Upper lobe of left lung (tissue), 6 donors: ENCODE measurements around the gene DIRAS1. TPM values are rescaled to one million over a fixed set of nuclear protein-coding genes. Genes with fewer than 3 reads are reported as not detected.
"Not testable (repeated sequence)": the region's sequence is repeated elsewhere in the genome, so short reads cannot be mapped to it uniquely, and the experiment has no call there.

Source experiments
- ATAC-seq, 2 donors: fragments of 200-7000 bp; cut with Tn5 transposase; one replicate each; pipeline ENCODE4 v1.9.1; 2022; ENCODE audit warnings: mild to moderate bottlenecking in 2 of 2, moderate library complexity in 2 of 2; ENCODE audit not compliant: low FRiP score in 2 of 2
- DNase-seq, 2 donors: peaks; one replicate each; pipeline ENCODE4 v3.0.0-alpha.2; 2019 to 2020
- H3K27ac ChIP-seq, 4 donors: fragments of 200-600 bp; sonication (generic); one replicate each; pipeline ENCODE4 v1.5.1; 2016 to 2019
- H3K27me3 ChIP-seq, 4 donors: fragments of 200-600 bp; sonication (generic); one replicate each; pipeline ENCODE4 v1.5.1; 2017 to 2019
- H3K36me3 ChIP-seq, 4 donors: fragments of 200-600 bp; sonication (generic); one replicate each; pipeline ENCODE4 v1.5.1; 2016 to 2019
- H3K4me1 ChIP-seq, 4 donors: fragments of 200-600 bp; sonication (generic); one replicate each; pipeline ENCODE4 v1.5.1; 2018 to 2019
- H3K4me3 ChIP-seq, 4 donors: fragments of 200-600 bp; sonication (generic); one replicate each; pipeline ENCODE4 v1.5.1; 2017 to 2019; ENCODE audit warnings: mild to moderate bottlenecking in 2 of 4, moderate library complexity in 1 of 4
- H3K9me3 ChIP-seq, 4 donors: fragments of 200-600 bp; sonication (generic); one replicate each; pipeline ENCODE4 v1.5.1; 2018 to 2019
- CTCF ChIP-seq, 6 experiments: fragments of 450-650 bp in 4 of 6; fragments of 200-600 bp in 2 of 6; sonication (generic) in 2 of 6; IDR thresholded peaks; one replicate each; pipeline ENCODE4 v1.5.1; 2016 to 2019; ENCODE audit warnings: antibody characterized with exemption in 6 of 6
- EP300 ChIP-seq, 4 donors: sonication (generic); formaldehyde crosslinking; IDR thresholded peaks; one replicate each; pipeline ENCODE4 v1.5.1; 2017; ENCODE audit warnings: antibody characterized with exemption in 4 of 4, control low read depth in 2 of 4
- POLR2A ChIP-seq, 4 donors: fragments of 450-650 bp; IDR thresholded peaks; one replicate each; pipeline ENCODE4 v1.5.1; 2016 to 2017; ENCODE audit warnings: antibody characterized with exemption in 4 of 4, mild to moderate bottlenecking in 2 of 4
- POLR2AphosphoS5 ChIP-seq, 2 donors: sonication (generic); formaldehyde crosslinking; IDR thresholded peaks; one replicate each; pipeline ENCODE4 v1.5.1; 2017; ENCODE audit warnings: antibody characterized with exemption in 2 of 2
- WGBS, 2 donors: methylation state at CpG; one replicate each; pipeline ENCODE4 v1.1.5; 2017 to 2018; 5-methylcytosine and 5-hydroxymethylcytosine counted together
- total RNA-seq, 6 donors: library from RNA; depleted of rRNA in 4 of 6; stranded (reverse); fragments of >200 nt in 4 of 6; gene quantifications; one replicate each; pipeline versions ENCODE4 v1.1.0 to v1.2.1, GENCODE V29; 2016 to 2021
- donor health status: DM: no; HTN: no; CAD: no; lungs with moderate emphysema.
- donor health status: DM: no; HTN: yes; CAD: no; lungs with severe emphysema.

The DIRAS1 gene
- total RNA-seq, 6 donors from 2014 or later, result 0.15 to 1.3 (median 0.81) TPM; not detected in 3

GRCh38 chr19:2680808-2681207, 40.4 kb downstream of the DIRAS1 start:
- WGBS, 2 donors, result 84 to 92% methylated on average over 11 of the region's 11 CpGs
- no peak overlapping the region for H3K4me3 ChIP-seq
- H3K27ac ChIP-seq, result no peak overlapping the region
- no peaks in the 10 kb centered on the region for H3K4me1 ChIP-seq
- TF ChIP-seq POLR2AphosphoS5 (IDR thresholded peaks at IDR 0.05) (no peak), CTCF (IDR thresholded peaks at IDR 0.05) (no peak), EP300 (IDR thresholded peaks at IDR 0.05) (no peak), POLR2A (IDR thresholded peaks at IDR 0.05) (no peak)
- H3K9me3 ChIP-seq, result no peaks in the 10 kb centered on the region
- ATAC-seq, result no peak
- H3K27me3 ChIP-seq, result no peaks in the 10 kb centered on the region
- no peaks in the 10 kb centered on the region for H3K36me3 ChIP-seq
- no peak for DNase-seq

GRCh38 chr19:2679439-2679838, 41.7 kb downstream of the DIRAS1 start:
- Histone ChIP-seq H3K4me1 (peaks cover 0 to 5% (median 0%) of the 10 kb centered on the region in 4 donors), H3K4me3 (no peak overlapping the region), H3K9me3 (no peaks in the 10 kb centered on the region), H3K27me3 (no peaks in the 10 kb centered on the region), H3K27ac (no peak overlapping the region), H3K36me3 (no peaks in the 10 kb centered on the region)
- 45 to 80% methylated on average over 2 of the region's 2 CpGs for WGBS, 2 donors
- ATAC-seq, result no peak
- DNase-seq, result no peak
- TF ChIP-seq EP300 (IDR thresholded peaks at IDR 0.05) (no peak), POLR2AphosphoS5 (IDR thresholded peaks at IDR 0.05) (no peak), CTCF (IDR thresholded peaks at IDR 0.05) (no peak), POLR2A (IDR thresholded peaks at IDR 0.05) (no peak)

GRCh38 chr19:2678948-2679347, 42.2 kb downstream of the DIRAS1 start:
- 75 to 92% methylated on average over 5 of the region's 5 CpGs for WGBS, 2 donors

GRCh38 chr19:2678044-2678671, 43.0 kb downstream of the DIRAS1 start:
- no peak overlapping the region for H3K4me3 ChIP-seq
- H3K4me1 ChIP-seq, result peaks cover 0 to 5% (median 0%) of the 10 kb centered on the region in 4 donors
- H3K9me3 ChIP-seq, result no peaks in the 10 kb centered on the region
- H3K36me3 ChIP-seq, result no peaks in the 10 kb centered on the region
- peak in 1 of 2 donors; percentile 61 for ATAC-seq
- WGBS, 2 donors, result 76 to 80% methylated on average over 6 to 8 of the region's 8 CpGs
- no peak for DNase-seq
- TF ChIP-seq POLR2AphosphoS5 (IDR thresholded peaks at IDR 0.05), result no peak
- TF ChIP-seq CTCF (IDR thresholded peaks at IDR 0.05), result no peak
- TF ChIP-seq POLR2A (IDR thresholded peaks at IDR 0.05), result no peak
- no peak for TF ChIP-seq EP300 (IDR thresholded peaks at IDR 0.05)
- H3K27ac ChIP-seq, result no peak overlapping the region
- H3K27me3 ChIP-seq, result no peaks in the 10 kb centered on the region

More at GRCh38 chr19:2678948-2679347, 42.2 kb downstream of the DIRAS1 start:
- H3K27ac ChIP-seq, DNase-seq, H3K4me1 ChIP-seq, H3K27me3 ChIP-seq, H3K36me3 ChIP-seq, ATAC-seq, H3K9me3 ChIP-seq, H3K4me3 ChIP-seq: not testable (repeated sequence)

GRCh38 chr19:2676823-2677222, 44.3 kb downstream of the DIRAS1 start:
- no peak for ATAC-seq

More at GRCh38 chr19:2676823-2677222, 44.3 kb downstream of the DIRAS1 start:
- no peak overlapping the region for H3K27ac ChIP-seq
- no peak for TF ChIP-seq EP300 (IDR thresholded peaks at IDR 0.05)
- TF ChIP-seq CTCF (IDR thresholded peaks at IDR 0.05), result no peak
- no peak for TF ChIP-seq POLR2A (IDR thresholded peaks at IDR 0.05)
- TF ChIP-seq POLR2AphosphoS5 (IDR thresholded peaks at IDR 0.05), result no peak
- no peaks in the 10 kb centered on the region for H3K36me3 ChIP-seq
- H3K4me1 ChIP-seq, result peaks cover 0 to 5% (median 0%) of the 10 kb centered on the region in 4 donors
- 80 to 84% methylated on average over 12 of the region's 12 CpGs for WGBS, 2 donors
- no peak overlapping the region for H3K4me3 ChIP-seq
- DNase-seq, result no peak
- no peaks in the 10 kb centered on the region for H3K9me3 ChIP-seq
- H3K27me3 ChIP-seq, result no peaks in the 10 kb centered on the region
